GM18505 (cell line): ENCODE results near the gene ARHGAP29.

Experiments
- ATAC-seq: cut with Tn5 transposase; IDR thresholded peaks from one replicate; pipeline ENCODE4 v1.9.1; 2021; ENCODE audit not compliant: unreplicated experiment
- POLR2A ChIP-seq: IDR thresholded peaks from 4 replicates; pipeline ENCODE4 v1.6.1; 2011; ENCODE audit warnings: borderline replicate concordance; ENCODE audit not compliant: insufficient read depth, insufficient read length; ENCODE audit errors: extremely low read depth

The ARHGAP29 gene

GRCh38 chr1:94255476-94255875, 18.1 kb upstream of the ARHGAP29 start:
- no peak for TF ChIP-seq POLR2A
- no peak for ATAC-seq

- TF ChIP-seq POLR2A: no peak
- ATAC-seq: no peak
These were observed 16.9 kb upstream of the ARHGAP29 start for GRCh38 chr1:94254073-94254810.

GRCh38 chr1:94253456-94254017, 16.2 kb upstream of the ARHGAP29 start:
- ATAC-seq: no peak
- TF ChIP-seq POLR2A: no peak

- no peak for ATAC-seq
- TF ChIP-seq POLR2A: no peak
These were observed 13.0 kb upstream of the ARHGAP29 start for GRCh38 chr1:94250341-94250740.

- no peak for TF ChIP-seq POLR2A
- no peak for ATAC-seq
These were observed 11.7 kb upstream of the ARHGAP29 start for GRCh38 chr1:94248956-94249688.

- TF ChIP-seq POLR2A: no peak
- peak; percentile 82 for ATAC-seq
These were observed 10.0 kb upstream of the ARHGAP29 start for GRCh38 chr1:94247138-94248094.

- TF ChIP-seq POLR2A: no peak
- no peak for ATAC-seq
These were observed 9.3 kb upstream of the ARHGAP29 start for GRCh38 chr1:94246692-94247137.

GRCh38 chr1:94245747-94246438, 8.5 kb upstream of the ARHGAP29 start:
- no peak for ATAC-seq
- TF ChIP-seq POLR2A: no peak

GRCh38 chr1:94244816-94245215, 7.4 kb upstream of the ARHGAP29 start:
- no peak for ATAC-seq
- TF ChIP-seq POLR2A: no peak

GRCh38 chr1:94243665-94244064, 6.3 kb upstream of the ARHGAP29 start:
- ATAC-seq: no peak
- no peak for TF ChIP-seq POLR2A

GRCh38 chr1:94240822-94241221, 3.4 kb upstream of the ARHGAP29 start:
- ATAC-seq: no peak
- no peak for TF ChIP-seq POLR2A

GRCh38 chr1:94239796-94240195, 2.4 kb upstream of the ARHGAP29 start:
- no peak for TF ChIP-seq POLR2A
- no peak for ATAC-seq

GRCh38 chr1:94239051-94239450, 1.7 kb upstream of the ARHGAP29 start:
- TF ChIP-seq POLR2A: no peak
- no peak for ATAC-seq

- ATAC-seq: peak; percentile 34
- no peak for TF ChIP-seq POLR2A
These were observed 624 bp downstream of the ARHGAP29 start for GRCh38 chr1:94236630-94237290.
